ENCODE data around the gene SLC6A13.

DNA sequence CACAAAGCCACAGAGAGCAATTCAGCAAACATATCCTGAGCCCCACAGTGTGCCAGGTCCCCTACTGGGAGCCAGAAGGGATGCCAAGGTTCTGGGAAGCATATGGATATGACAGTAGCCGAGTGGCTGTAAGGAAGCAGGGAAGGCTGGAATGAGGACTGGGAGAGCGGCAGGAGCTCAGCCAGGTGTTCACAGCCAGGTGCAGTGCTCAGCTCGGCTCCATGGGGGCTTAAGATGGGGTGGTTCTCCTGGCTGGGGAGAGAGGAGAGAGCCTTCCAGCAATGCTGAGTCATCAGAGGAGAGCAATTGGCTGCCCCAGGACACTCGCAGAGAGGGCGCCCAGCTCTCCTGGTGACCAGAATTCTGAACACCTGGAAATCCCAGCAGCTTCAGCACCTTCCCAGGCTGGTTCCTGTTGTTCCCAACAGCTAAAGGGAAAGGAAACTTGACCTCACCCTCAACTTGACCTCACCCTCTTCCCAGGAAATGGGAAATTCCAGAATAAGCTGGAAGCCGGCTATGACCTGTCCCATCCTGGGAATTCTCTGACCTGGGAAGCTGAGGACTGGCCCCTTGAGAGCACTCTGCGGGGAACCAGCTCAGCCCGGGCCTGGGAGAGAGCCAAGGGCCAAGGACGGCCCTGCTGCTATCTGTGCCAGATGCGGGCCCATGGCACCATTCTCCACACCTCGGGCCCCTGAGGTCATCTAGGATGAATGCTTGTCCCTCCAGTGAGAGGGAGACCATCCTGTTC lies 83.3 kb downstream of the SLC6A13 start:
- TF ChIP-seq, protein P1, sequence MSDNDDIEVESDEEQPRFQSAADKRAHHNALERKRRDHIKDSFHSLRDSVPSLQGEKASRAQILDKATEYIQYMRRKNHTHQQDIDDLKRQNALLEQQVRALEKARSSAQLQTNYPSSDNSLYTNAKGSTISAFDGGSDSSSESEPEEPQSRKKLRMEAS (IDR thresholded peaks at IDR 0.05; ENCODE audit: low read depth, low read length): no peak
- no peak for TF ChIP-seq POLR2A (IDR thresholded peaks at IDR 0.05; ENCODE audit: extremely low read depth, insufficient read length)
- TF ChIP-seq, protein P2, sequence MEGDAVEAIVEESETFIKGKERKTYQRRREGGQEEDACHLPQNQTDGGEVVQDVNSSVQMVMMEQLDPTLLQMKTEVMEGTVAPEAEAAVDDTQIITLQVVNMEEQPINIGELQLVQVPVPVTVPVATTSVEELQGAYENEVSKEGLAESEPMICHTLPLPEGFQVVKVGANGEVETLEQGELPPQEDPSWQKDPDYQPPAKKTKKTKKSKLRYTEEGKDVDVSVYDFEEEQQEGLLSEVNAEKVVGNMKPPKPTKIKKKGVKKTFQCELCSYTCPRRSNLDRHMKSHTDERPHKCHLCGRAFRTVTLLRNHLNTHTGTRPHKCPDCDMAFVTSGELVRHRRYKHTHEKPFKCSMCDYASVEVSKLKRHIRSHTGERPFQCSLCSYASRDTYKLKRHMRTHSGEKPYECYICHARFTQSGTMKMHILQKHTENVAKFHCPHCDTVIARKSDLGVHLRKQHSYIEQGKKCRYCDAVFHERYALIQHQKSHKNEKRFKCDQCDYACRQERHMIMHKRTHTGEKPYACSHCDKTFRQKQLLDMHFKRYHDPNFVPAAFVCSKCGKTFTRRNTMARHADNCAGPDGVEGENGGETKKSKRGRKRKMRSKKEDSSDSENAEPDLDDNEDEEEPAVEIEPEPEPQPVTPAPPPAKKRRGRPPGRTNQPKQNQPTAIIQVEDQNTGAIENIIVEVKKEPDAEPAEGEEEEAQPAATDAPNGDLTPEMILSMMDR (IDR thresholded peaks at IDR 0.05; ENCODE audit: low read depth, low read length): no peak
